ENCODE results near the gene USP2. TPM values are rescaled to one million over a fixed set of nuclear protein-coding genes. Genes with fewer than 3 reads are reported as not detected.

USP2 gene
- total RNA-seq, 1 experiment from 2014 or later: 3.1 TPM

- no peaks in the 10 kb centered on the region for H3K9me3 ChIP-seq (ENCODE audit: control insufficient read depth, insufficient read depth, low read depth, low read length)
- ATAC-seq (0 out of 2 replicates have a peak, but pooled peaks have one; percentile 4), DNase-seq (ENCODE audit: low read depth, low spot score) (no peak)
- no peak for TF ChIP-seq POLR2AphosphoS5 (IDR thresholded peaks at IDR 0.05; ENCODE audit: low read depth, low read length)
- TF ChIP-seq CTCF (IDR thresholded peaks at IDR 0.05): no peak
- no peak for TF ChIP-seq SIN3A (IDR thresholded peaks at IDR 0.05; ENCODE audit: borderline replicate concordance, insufficient read depth, low read depth, low read length)
- no peak for TF ChIP-seq TCF7L2 (IDR thresholded peaks at IDR 0.05; ENCODE audit: low read depth, low read length)
- TF ChIP-seq REST (IDR thresholded peaks at IDR 0.05; ENCODE audit: insufficient read depth in 1 of 2, low read depth in 2 of 2, low read length in 1 of 2): no peak
- ChIA-PET POLR2A (no interaction called here), CTCF (interaction anchor here (0.6 kb wide), 1 partner anchor 12 kb away, joined by 7 read pairs; no protein-coding TSS in a partner anchor)
- H3K36me3 ChIP-seq (ENCODE audit: control insufficient read depth, insufficient read depth, low read length): no peaks in the 10 kb centered on the region
- H3K27me3 ChIP-seq (ENCODE audit: control insufficient read depth, insufficient read depth, low read length): peaks cover 5% of the 10 kb centered on the region
- BruUV-seq (replicated peaks): no TSS peak
- H3K4me1 ChIP-seq (ENCODE audit: control insufficient read depth, insufficient read depth, low read length): peaks cover 14% of the 10 kb centered on the region; the same call in 1 of the 2 replicates
- H3K4me3 ChIP-seq (ENCODE audit: low read depth in 2 of 2, low read length in 2 of 2): no peak overlapping the region
- H3K27ac ChIP-seq (ENCODE audit: low read length): no peak overlapping the region
- intact Hi-C loops (cut with micrococcal nuclease; ENCODE audit: unreplicated experiment): no loop called here
- in situ Hi-C loops (cut with HindIII; ENCODE audit: low pct_unique_long_range_greater_than_20kb, low sequenced_read_pairs): no loop called here
Observed at GRCh38 chr11:119416606-119417580, 35.4 kb upstream of the USP2 start.

GRCh38 chr11:119415966-119416365 lies 34.5 kb upstream of the USP2 start:
- H3K36me3 ChIP-seq (ENCODE audit: control insufficient read depth, insufficient read depth, low read length): no peaks in the 10 kb centered on the region
- in situ Hi-C loops (cut with HindIII; ENCODE audit: low pct_unique_long_range_greater_than_20kb, low sequenced_read_pairs): no loop called here
- intact Hi-C loops (cut with micrococcal nuclease; ENCODE audit: unreplicated experiment): no loop called here
- H3K9me3 ChIP-seq (ENCODE audit: control insufficient read depth, insufficient read depth, low read depth, low read length): no peaks in the 10 kb centered on the region
- peaks cover 8% of the 10 kb centered on the region; the same call in 1 of the 2 replicates for H3K4me1 ChIP-seq (ENCODE audit: control insufficient read depth, insufficient read depth, low read length)
- POLR2A ChIA-PET: no interaction called here
- CTCF ChIA-PET: no interaction called here
- DNase-seq (ENCODE audit: low read depth, low spot score) (no peak), ATAC-seq (no peak)
- no TSS peak for BruUV-seq (replicated peaks)
- no peak for TF ChIP-seq REST (IDR thresholded peaks at IDR 0.05; ENCODE audit: insufficient read depth in 1 of 2, low read depth in 2 of 2, low read length in 1 of 2)
- TF ChIP-seq CTCF (IDR thresholded peaks at IDR 0.05): no peak
- no peak for TF ChIP-seq TCF7L2 (IDR thresholded peaks at IDR 0.05; ENCODE audit: low read depth, low read length)
- TF ChIP-seq POLR2AphosphoS5 (IDR thresholded peaks at IDR 0.05; ENCODE audit: low read depth, low read length): no peak
- no peak for TF ChIP-seq SIN3A (IDR thresholded peaks at IDR 0.05; ENCODE audit: borderline replicate concordance, insufficient read depth, low read depth, low read length)
- H3K27me3 ChIP-seq (ENCODE audit: control insufficient read depth, insufficient read depth, low read length): no peaks in the 10 kb centered on the region; the same call in 1 of the 2 replicates
- no peak overlapping the region for H3K27ac ChIP-seq (ENCODE audit: low read length)
- no peak overlapping the region for H3K4me3 ChIP-seq (ENCODE audit: low read depth in 2 of 2, low read length in 2 of 2)

All from Panc1 (cell line).